HCT116 (cell line): ENCODE results near the gene RMDN3.

Experiments used
- CTCF ChIP-seq, 3 experiments: fragments of 200-600 bp in 1 of 3; sonication (generic) in 1 of 3; IDR thresholded peaks in 2 of 3; conservative IDR thresholded peaks in 1 of 3; 2 replicates each; pipeline ENCODE4 v1.5.1; 2012 to 2017; ENCODE audit warnings: low read depth in 2 of 3, low read length in 2 of 3, antibody characterized with exemption in 1 of 3, borderline replicate concordance in 1 of 3, control low read depth in 1 of 3, mild to moderate bottlenecking in 1 of 3, mixed read lengths in 1 of 3, mixed run types in 1 of 3, moderate library complexity in 1 of 3; ENCODE audit not compliant: insufficient read depth in 1 of 3
- EZH2 ChIP-seq: fragments of 200-600 bp; sonication (generic); IDR thresholded peaks from 2 replicates; pipeline ENCODE4 v1.6.1; 2017; ENCODE audit warnings: antibody characterized with exemption, mixed run types
- EZH2phosphoT487 ChIP-seq: fragments of 200-600 bp; IDR thresholded peaks from 2 replicates; pipeline ENCODE4 v1.6.1; 2018; ENCODE audit warnings: antibody characterized with exemption, borderline replicate concordance
- FOSL1 ChIP-seq: IDR thresholded peaks from 2 replicates; pipeline ENCODE4 v1.6.1; 2012; ENCODE audit warnings: low read depth
- JUND ChIP-seq: IDR thresholded peaks from 2 replicates; pipeline ENCODE4 v1.6.1; 2012
- POLR2A ChIP-seq: IDR thresholded peaks from 2 replicates; pipeline ENCODE4 v1.7.0; 2011; ENCODE audit warnings: borderline replicate concordance; ENCODE audit not compliant: insufficient read depth, insufficient read length; ENCODE audit errors: extremely low read depth
- POLR2AphosphoS5 ChIP-seq: IDR thresholded peaks from 2 replicates; pipeline ENCODE4 v1.6.1; 2011; ENCODE audit warnings: mild to moderate bottlenecking, low read depth, low read length, moderate library complexity
- RAD21 ChIP-seq: IDR thresholded peaks from 2 replicates; pipeline ENCODE4 v1.6.1; 2012; ENCODE audit warnings: low read depth, mild to moderate bottlenecking
- REST ChIP-seq: IDR thresholded peaks from 2 replicates; pipeline ENCODE4 v1.6.1; 2012; ENCODE audit warnings: low read depth
- SIN3A ChIP-seq: IDR thresholded peaks from 2 replicates; pipeline ENCODE4 v1.6.1; 2012; ENCODE audit warnings: low read depth
- SP1 ChIP-seq: IDR thresholded peaks from 2 replicates; pipeline ENCODE4 v1.6.1; 2012; ENCODE audit warnings: low read depth
- TCF7L2 ChIP-seq: IDR thresholded peaks from 2 replicates; pipeline ENCODE4 v1.7.0; 2011; ENCODE audit warnings: borderline replicate concordance, inconsistent platforms; ENCODE audit not compliant: insufficient read depth, insufficient read length; ENCODE audit errors: extremely low read depth
- ZBTB33 ChIP-seq: IDR thresholded peaks from 2 replicates; pipeline ENCODE4 v1.6.1; 2011; ENCODE audit warnings: mild to moderate bottlenecking, low read length, moderate library complexity; ENCODE audit not compliant: insufficient replicate concordance; ENCODE audit errors: extremely low read depth
- ZFX ChIP-seq: fragments of 450-650 bp; IDR thresholded peaks from 2 replicates; pipeline ENCODE4 v1.6.1; 2017

GRCh38 chr15:40773496-40773895, 18.4 kb upstream of the RMDN3 start:
- TF ChIP-seq POLR2AphosphoS5: no peak
- no peak for TF ChIP-seq TCF7L2
- no peak for TF ChIP-seq POLR2A
- TF ChIP-seq JUND: no peak
- no peak for TF ChIP-seq FOSL1
- no peak for TF ChIP-seq CTCF (IDR thresholded peaks at IDR 0.05 in 2 of 3, conservative IDR thresholded peaks at IDR 0.05 in 1 of 3; ENCODE audit: borderline replicate concordance in 1 of 3, insufficient read depth in 1 of 3, low read depth in 2 of 3, low read length in 2 of 3)
- TF ChIP-seq REST: no peak
- no peak for TF ChIP-seq ZBTB33
- no peak for TF ChIP-seq EZH2phosphoT487
- no peak for TF ChIP-seq EZH2
- TF ChIP-seq RAD21: no peak
- TF ChIP-seq SIN3A: no peak
- TF ChIP-seq ZFX: no peak
- no peak for TF ChIP-seq SP1
